Keratinocyte (primary cell): ENCODE results near the gene OR4S1. TPM values are rescaled to one million over a fixed set of nuclear protein-coding genes. Genes with fewer than 3 reads are reported as not detected.
"Not testable (repeated sequence)": the region's sequence is repeated elsewhere in the genome, so short reads cannot be mapped to it uniquely, and the experiment has no call there.

ENCODE experiments used
- DNase-seq: peaks from one replicate; pipeline ENCODE4 v3.0.0-alpha.2; 2011; ENCODE audit warnings: low read depth, missing footprints, low spot score
- FAIRE-seq: peaks from 2 replicates; lab custom pipeline; 2011; peaks lifted over from hg19 to GRCh38; lab: Jason Lieb, UNC
- H2AFZ ChIP-seq: 2 replicates; pipeline ENCODE4 v1.6.0; 2012; ENCODE audit warnings: low read length, control low read depth, inconsistent platforms; ENCODE audit not compliant: control insufficient read depth
- H3K27ac ChIP-seq: 2 replicates; pipeline ENCODE4 v1.5.1; 2011; ENCODE audit warnings: low read length; ENCODE audit not compliant: control insufficient read depth, insufficient read depth
- H3K27me3 ChIP-seq: 3 replicates; pipeline ENCODE4 v1.6.0; 2011; ENCODE audit warnings: low read length; ENCODE audit not compliant: control insufficient read depth, insufficient read depth; ENCODE audit errors: extremely low read depth
- H3K36me3 ChIP-seq, 2 experiments: 2 replicates in 1 of 2; 3 replicates in 1 of 2; pipeline ENCODE4 v1.5.1; 2011; ENCODE audit warnings: low read length in 2 of 2, mild to moderate bottlenecking in 1 of 2; ENCODE audit not compliant: control insufficient read depth in 2 of 2, insufficient read depth in 2 of 2; ENCODE audit errors: extremely low read depth in 1 of 2
- H3K4me1 ChIP-seq: 3 replicates; pipeline ENCODE4 v1.5.1; 2011; ENCODE audit warnings: low read length; ENCODE audit not compliant: control insufficient read depth, insufficient read depth; ENCODE audit errors: extremely low read depth
- H3K4me2 ChIP-seq: 3 replicates; pipeline ENCODE4 v1.6.0; 2011; ENCODE audit warnings: low read depth, low read length; ENCODE audit not compliant: control insufficient read depth, insufficient read depth; ENCODE audit errors: extremely low read depth
- H3K4me3 ChIP-seq, 3 experiments: fragments of 200-600 bp in 1 of 3; sonication (generic) in 1 of 3; 2 replicates in 2 of 3; 3 replicates in 1 of 3; pipeline ENCODE4 v1.5.1; 2011 to 2016; ENCODE audit warnings: low read length in 3 of 3, mild to moderate bottlenecking in 3 of 3, control low read depth in 2 of 3, inconsistent platforms in 1 of 3, low read depth in 1 of 3, mixed read lengths in 1 of 3, mixed run types in 1 of 3, moderate library complexity in 1 of 3; ENCODE audit not compliant: control insufficient read depth in 2 of 3, insufficient read depth in 2 of 3; ENCODE audit errors: extremely low read depth in 1 of 3
- H3K79me2 ChIP-seq: 2 replicates; pipeline ENCODE4 v1.6.0; 2012; ENCODE audit warnings: low read length; ENCODE audit not compliant: control insufficient read depth, insufficient read depth
- H3K9ac ChIP-seq: 3 replicates; pipeline ENCODE4 v1.6.0; 2011; ENCODE audit warnings: low read length; ENCODE audit not compliant: control insufficient read depth, insufficient read depth; ENCODE audit errors: extremely low read depth
- H3K9me1 ChIP-seq: 3 replicates; pipeline ENCODE4 v1.6.0; 2011; ENCODE audit warnings: low read length; ENCODE audit not compliant: control insufficient read depth, insufficient read depth; ENCODE audit errors: extremely low read depth
- H3K9me3 ChIP-seq: 2 replicates; pipeline ENCODE4 v1.5.1; 2012; ENCODE audit warnings: low read depth, low read length; ENCODE audit not compliant: control insufficient read depth
- H4K20me1 ChIP-seq: 3 replicates; pipeline ENCODE4 v1.6.0; 2011; ENCODE audit warnings: low read length; ENCODE audit not compliant: control insufficient read depth, insufficient read depth; ENCODE audit errors: extremely low read depth
- EZH2 ChIP-seq: IDR thresholded peaks from one replicate; pipeline ENCODE4 v1.6.1; 2012; ENCODE audit warnings: inconsistent platforms, mild to moderate bottlenecking, low read length, moderate library complexity
- dilution Hi-C: fragments of 300-500 bp; cut with MboI; formaldehyde crosslinking; loops from one replicate; pipeline ENCODE4 v1.7.0; 2020; ENCODE audit warnings: low sequenced_read_pairs; ENCODE audit not compliant: extremely low pct_ligation_motif_present
- polyA plus RNA-seq, 5 experiments: library from polyadenylated mRNA; depleted of rRNA in 3 of 5; stranded (reverse) in 3 of 5; stranded (forward) in 1 of 5; unstranded in 1 of 5; fragments of >200 nt; gene quantifications; 1 replicate in 1 of 5; 2 replicates in 3 of 5; 3 replicates in 1 of 5; pipeline versions ENCODE4 v1.2.1 to v1.2.3, GENCODE V29; 2011 to 2012; ENCODE audit warnings: missing spikeins in 2 of 5, low read depth in 1 of 5, low replicate concordance in 1 of 5
- TF ChIP-seq, protein P1 (sequence below), 3 experiments: IDR thresholded peaks in 1 of 3; conservative IDR thresholded peaks in 1 of 3; optimal IDR thresholded peaks in 1 of 3; 2 replicates in 2 of 3; 3 replicates in 1 of 3; pipeline versions ENCODE3 to v1.5.1; 2011; ENCODE audit warnings: low read length in 3 of 3, mild to moderate bottlenecking in 3 of 3, moderate library complexity in 2 of 3, control low read depth in 1 of 3, inconsistent platforms in 1 of 3; ENCODE audit not compliant: insufficient read depth in 2 of 3; ENCODE audit errors: extremely low read depth in 1 of 3

OR4S1 gene
- polyA plus RNA-seq, 1 donor (not counting 4 experiments of a cell fraction or from before 2014, with no cell fraction given), result not detected

DNA sequence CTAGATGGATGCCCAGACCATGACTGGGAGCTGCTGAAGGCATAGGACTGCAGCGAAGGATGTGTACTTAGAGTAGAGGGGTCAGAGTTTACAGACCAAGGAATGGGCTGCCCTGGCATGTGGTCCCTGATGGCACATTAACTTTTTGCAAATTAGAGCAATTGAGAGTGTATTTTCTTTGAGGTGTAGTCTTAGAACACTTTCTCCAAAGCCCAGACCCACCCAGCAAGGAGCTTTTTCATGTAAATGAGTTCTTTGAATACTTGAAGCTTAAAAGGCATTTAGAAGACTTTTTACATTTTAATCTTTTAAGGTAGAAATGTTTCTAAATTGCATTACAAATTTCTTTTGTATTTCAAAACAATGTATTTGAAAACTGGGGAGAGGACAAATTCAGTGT, 33.4 kb upstream of the OR4S1 start:
- FAIRE-seq (no peak), DNase-seq (no peak)
- Histone ChIP-seq H3K36me3 (no peaks in the 10 kb centered on the region), H3K9me1 (no peaks in the 10 kb centered on the region), H3K9me3 (no peaks in the 10 kb centered on the region), H4K20me1 (no peaks in the 10 kb centered on the region), H3K27ac (no peak overlapping the region), H3K4me3 (no peak overlapping the region), H3K4me2 (no peak overlapping the region), H3K27me3 (no peaks in the 10 kb centered on the region), H3K79me2 (no peaks in the 10 kb centered on the region), H3K4me1 (no peaks in the 10 kb centered on the region), H3K9ac (no peak overlapping the region), H2AFZ (no peak overlapping the region)
- dilution Hi-C loops, result no loop called here
- TF ChIP-seq, protein P1, sequence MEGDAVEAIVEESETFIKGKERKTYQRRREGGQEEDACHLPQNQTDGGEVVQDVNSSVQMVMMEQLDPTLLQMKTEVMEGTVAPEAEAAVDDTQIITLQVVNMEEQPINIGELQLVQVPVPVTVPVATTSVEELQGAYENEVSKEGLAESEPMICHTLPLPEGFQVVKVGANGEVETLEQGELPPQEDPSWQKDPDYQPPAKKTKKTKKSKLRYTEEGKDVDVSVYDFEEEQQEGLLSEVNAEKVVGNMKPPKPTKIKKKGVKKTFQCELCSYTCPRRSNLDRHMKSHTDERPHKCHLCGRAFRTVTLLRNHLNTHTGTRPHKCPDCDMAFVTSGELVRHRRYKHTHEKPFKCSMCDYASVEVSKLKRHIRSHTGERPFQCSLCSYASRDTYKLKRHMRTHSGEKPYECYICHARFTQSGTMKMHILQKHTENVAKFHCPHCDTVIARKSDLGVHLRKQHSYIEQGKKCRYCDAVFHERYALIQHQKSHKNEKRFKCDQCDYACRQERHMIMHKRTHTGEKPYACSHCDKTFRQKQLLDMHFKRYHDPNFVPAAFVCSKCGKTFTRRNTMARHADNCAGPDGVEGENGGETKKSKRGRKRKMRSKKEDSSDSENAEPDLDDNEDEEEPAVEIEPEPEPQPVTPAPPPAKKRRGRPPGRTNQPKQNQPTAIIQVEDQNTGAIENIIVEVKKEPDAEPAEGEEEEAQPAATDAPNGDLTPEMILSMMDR (optimal IDR thresholded peaks at IDR 0.05 in 1 of 3, IDR thresholded peaks at IDR 0.05 in 1 of 3, conservative IDR thresholded peaks at IDR 0.05 in 1 of 3; ENCODE audit: extremely low read depth in 1 of 3, insufficient read depth in 2 of 3, low read length in 3 of 3), result no peak
- no peak for TF ChIP-seq EZH2

DNA sequence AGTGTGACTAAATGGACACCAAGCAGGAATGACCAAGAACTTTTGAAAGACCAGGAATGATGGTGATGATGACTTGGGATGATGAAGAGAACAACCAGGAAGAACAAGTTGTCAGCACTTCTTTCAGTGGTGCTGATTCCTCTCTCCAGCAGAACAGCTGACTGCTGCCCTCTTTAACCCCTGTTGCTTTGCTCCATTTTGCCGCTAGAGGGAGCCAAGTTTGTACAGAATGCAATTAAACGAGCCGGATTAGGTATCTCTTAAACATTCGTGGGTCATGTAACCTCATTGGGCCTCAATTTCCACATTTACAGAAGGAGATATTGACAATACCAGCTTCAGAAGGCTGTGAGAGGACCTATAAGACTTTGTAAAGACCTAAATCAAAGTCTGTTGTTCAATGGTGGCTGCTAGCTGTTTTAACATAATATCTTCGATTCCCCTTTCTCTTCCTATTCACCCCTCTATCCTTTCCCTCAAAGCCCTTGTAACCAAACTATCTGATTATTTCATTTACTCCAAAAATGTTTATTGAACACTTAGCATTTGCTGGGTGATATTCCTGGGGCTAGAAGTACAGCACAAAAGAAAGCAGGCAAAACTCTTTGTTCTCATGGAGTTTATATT, 1.9 kb downstream of the OR4S1 start:
- no peak for DNase-seq
- TF ChIP-seq EZH2, result no peak
- TF ChIP-seq, protein P1 (optimal IDR thresholded peaks at IDR 0.05 in 1 of 3, IDR thresholded peaks at IDR 0.05 in 1 of 3, conservative IDR thresholded peaks at IDR 0.05 in 1 of 3; ENCODE audit: extremely low read depth in 1 of 3, insufficient read depth in 2 of 3, low read length in 3 of 3), result peak; percentile 75 to 87 (median 82)
- dilution Hi-C loops, result no loop called here

DNA sequence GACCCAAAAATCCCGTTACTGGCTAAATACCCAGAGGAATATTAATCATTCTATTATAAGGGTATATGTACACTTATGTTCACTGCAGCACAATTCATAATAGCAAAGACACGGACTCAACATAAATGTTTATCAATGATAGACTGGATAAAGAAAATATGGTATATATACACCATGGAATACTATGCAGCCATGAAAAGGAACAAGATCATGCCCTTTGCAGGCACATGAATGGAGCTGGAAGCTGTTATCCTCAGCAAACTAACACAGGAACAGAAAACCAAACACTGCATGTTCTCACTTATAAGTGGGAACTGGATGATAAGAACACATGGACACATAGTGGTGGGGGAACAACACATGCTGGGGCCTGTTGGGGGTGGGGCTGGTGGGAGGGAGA, 7.6 kb downstream of the OR4S1 start:
- H4K20me1 ChIP-seq, FAIRE-seq, DNase-seq, H3K4me2 ChIP-seq, H3K9ac ChIP-seq, H3K4me1 ChIP-seq, dilution Hi-C loops, H3K79me2 ChIP-seq, H3K9me1 ChIP-seq, H3K27me3 ChIP-seq, H3K27ac ChIP-seq, H2AFZ ChIP-seq, H3K9me3 ChIP-seq, H3K4me3 ChIP-seq, H3K36me3 ChIP-seq: not testable (repeated sequence)

More for the DNA sequence above, 1.9 kb downstream of the OR4S1 start:
- H3K79me2 ChIP-seq, result no peaks in the 10 kb centered on the region
- H3K4me3 ChIP-seq, result no peak overlapping the region
- H4K20me1 ChIP-seq, result no peaks in the 10 kb centered on the region
- no peaks in the 10 kb centered on the region for H3K27me3 ChIP-seq
- no peaks in the 10 kb centered on the region for H3K9me3 ChIP-seq
- H3K4me2 ChIP-seq, result no peak overlapping the region
- H3K9ac ChIP-seq, result no peak overlapping the region
- no peak overlapping the region for H2AFZ ChIP-seq
- H3K4me1 ChIP-seq, result no peaks in the 10 kb centered on the region
- no peaks in the 10 kb centered on the region for H3K9me1 ChIP-seq
- no peak overlapping the region for H3K27ac ChIP-seq
- no peaks in the 10 kb centered on the region for H3K36me3 ChIP-seq
- FAIRE-seq, result peak; percentile 51

DNA sequence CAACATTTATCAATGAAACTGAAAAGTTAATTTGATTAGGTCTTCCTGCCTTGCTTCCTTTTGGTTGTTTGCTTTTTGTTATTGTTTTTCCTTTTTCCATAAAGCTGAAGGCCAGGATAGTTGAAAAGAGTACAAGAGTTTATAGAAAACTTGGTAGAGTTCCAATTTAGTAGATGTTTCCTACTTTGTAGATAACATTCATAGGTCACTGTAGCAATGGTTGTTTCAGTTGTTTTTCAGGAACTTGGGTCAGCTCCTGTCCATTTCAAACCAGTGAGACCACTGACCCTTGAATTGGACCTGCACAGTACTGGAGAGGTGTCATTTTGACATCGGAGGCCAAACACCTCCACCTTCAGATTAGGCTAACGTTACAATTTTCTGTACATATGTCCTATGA, 13.8 kb downstream of the OR4S1 start:
- H3K4me2 ChIP-seq, H3K9me1 ChIP-seq, H3K27me3 ChIP-seq, FAIRE-seq, H2AFZ ChIP-seq, H3K36me3 ChIP-seq, H4K20me1 ChIP-seq, H3K9me3 ChIP-seq, DNase-seq, H3K79me2 ChIP-seq, dilution Hi-C loops, H3K27ac ChIP-seq, H3K4me3 ChIP-seq, H3K9ac ChIP-seq, H3K4me1 ChIP-seq: not testable (repeated sequence)
